A549 (cell line): Measurements from ENCODE around the gene OTUD7B.

Experiments
- BHLHE40 ChIP-seq: IDR thresholded peaks from 2 replicates; pipeline ENCODE4 v1.6.1; 2012; ENCODE audit warnings: low read depth, low read length, inconsistent platforms
- MAZ ChIP-seq: fragments of 150-350 bp; IDR thresholded peaks from 2 replicates; pipeline ENCODE4 v1.6.1; 2014; ENCODE audit warnings: antibody characterized with exemption, low read depth, low read length, borderline replicate concordance
- POLR2A ChIP-seq: IDR thresholded peaks from 2 replicates; pipeline ENCODE4 v1.6.1; 2012; ENCODE audit warnings: mild to moderate bottlenecking, low read length
- RFX5 ChIP-seq: fragments of 450-650 bp; IDR thresholded peaks from 2 replicates; pipeline ENCODE4 v1.7.1; 2014; ENCODE audit warnings: antibody characterized with exemption, mild to moderate bottlenecking, moderate library complexity
- SMC3 ChIP-seq: fragments of >200 bp; sonication (Bioruptor Twin); formaldehyde crosslinking; IDR thresholded peaks from 3 replicates; pipeline ENCODE4 v1.6.1; 2018; ENCODE audit warnings: inconsistent platforms
- ZFP36 ChIP-seq: fragments of 450-650 bp; IDR thresholded peaks from 2 replicates; pipeline ENCODE4 v1.6.1; 2014; ENCODE audit warnings: borderline replicate concordance; ENCODE audit not compliant: partially characterized antibody
- TF ChIP-seq, protein P1 (sequence below): fragments of >200 bp; sonication (Bioruptor Twin); formaldehyde crosslinking; IDR thresholded peaks from 3 replicates; pipeline ENCODE4 v1.5.1; 2016

DNA sequence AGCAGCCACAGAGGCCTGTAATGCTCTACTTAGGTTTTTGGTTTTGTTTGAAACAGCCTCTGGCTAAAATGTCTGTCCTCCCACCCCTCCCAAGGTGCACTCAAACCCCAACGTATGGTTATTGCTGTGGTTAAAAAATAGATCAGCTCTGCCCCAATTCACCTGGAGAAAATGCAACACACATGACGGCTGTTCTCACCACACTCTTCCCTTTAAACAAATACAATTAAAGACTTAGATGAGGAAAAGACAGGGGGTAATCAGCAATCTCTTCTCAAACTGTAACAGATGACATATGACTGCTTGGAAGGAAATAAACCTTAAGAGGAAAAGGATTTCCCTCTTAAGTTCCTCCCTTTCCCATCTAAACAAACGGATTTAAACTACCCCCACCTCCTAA is 67.6 kb downstream of the OTUD7B start:
- TF ChIP-seq MAZ (no peak), ZFP36 (no peak), POLR2A (no peak), RFX5 (no peak), SMC3 (no peak), BHLHE40 (no peak)
- TF ChIP-seq, protein P1, sequence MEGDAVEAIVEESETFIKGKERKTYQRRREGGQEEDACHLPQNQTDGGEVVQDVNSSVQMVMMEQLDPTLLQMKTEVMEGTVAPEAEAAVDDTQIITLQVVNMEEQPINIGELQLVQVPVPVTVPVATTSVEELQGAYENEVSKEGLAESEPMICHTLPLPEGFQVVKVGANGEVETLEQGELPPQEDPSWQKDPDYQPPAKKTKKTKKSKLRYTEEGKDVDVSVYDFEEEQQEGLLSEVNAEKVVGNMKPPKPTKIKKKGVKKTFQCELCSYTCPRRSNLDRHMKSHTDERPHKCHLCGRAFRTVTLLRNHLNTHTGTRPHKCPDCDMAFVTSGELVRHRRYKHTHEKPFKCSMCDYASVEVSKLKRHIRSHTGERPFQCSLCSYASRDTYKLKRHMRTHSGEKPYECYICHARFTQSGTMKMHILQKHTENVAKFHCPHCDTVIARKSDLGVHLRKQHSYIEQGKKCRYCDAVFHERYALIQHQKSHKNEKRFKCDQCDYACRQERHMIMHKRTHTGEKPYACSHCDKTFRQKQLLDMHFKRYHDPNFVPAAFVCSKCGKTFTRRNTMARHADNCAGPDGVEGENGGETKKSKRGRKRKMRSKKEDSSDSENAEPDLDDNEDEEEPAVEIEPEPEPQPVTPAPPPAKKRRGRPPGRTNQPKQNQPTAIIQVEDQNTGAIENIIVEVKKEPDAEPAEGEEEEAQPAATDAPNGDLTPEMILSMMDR = no peak
